ENCODE data around the gene ZNF76.

GRCh38 chr6:35295036-35295435 lies 35.5 kb downstream of the ZNF76 start:
- TF ChIP-seq SREBF2 (IDR thresholded peaks at IDR 0.05) (no peak), EP300 (IDR thresholded peaks at IDR 0.05) (no peak), HDAC2 (IDR thresholded peaks at IDR 0.05) (no peak), HOXB13 (CRISPR knock-in tag; IDR thresholded peaks at IDR 0.05; ENCODE audit: low read depth) (no peak), CTCF (IDR thresholded peaks at IDR 0.05) (no peak), TP53 (CRISPR knock-in tag; IDR thresholded peaks at IDR 0.05) (no peak), MAX (IDR thresholded peaks at IDR 0.05) (no peak)

All from A549 (cell line).